Activated T-cell treated with anti-CD3 and anti-CD28 coated beads for 48 hours (primary cell): ENCODE measurements around the gene EIF3M.
"Not testable (repeated sequence)": the region's sequence is repeated elsewhere in the genome, so short reads cannot be mapped to it uniquely, and the experiment has no call there.

Source experiments
- DNase-seq: peaks from one replicate; pipeline ENCODE4 v3.0.0-alpha.2; 2020; ENCODE audit warnings: low read depth

EIF3M gene

GRCh38 chr11:32596114-32596513 lies 12.5 kb downstream of the EIF3M start:
- DNase-seq, result peak; percentile 37

GRCh38 chr11:32597921-32598320 lies 14.3 kb downstream of the EIF3M start:
- DNase-seq, result no peak

DNA sequence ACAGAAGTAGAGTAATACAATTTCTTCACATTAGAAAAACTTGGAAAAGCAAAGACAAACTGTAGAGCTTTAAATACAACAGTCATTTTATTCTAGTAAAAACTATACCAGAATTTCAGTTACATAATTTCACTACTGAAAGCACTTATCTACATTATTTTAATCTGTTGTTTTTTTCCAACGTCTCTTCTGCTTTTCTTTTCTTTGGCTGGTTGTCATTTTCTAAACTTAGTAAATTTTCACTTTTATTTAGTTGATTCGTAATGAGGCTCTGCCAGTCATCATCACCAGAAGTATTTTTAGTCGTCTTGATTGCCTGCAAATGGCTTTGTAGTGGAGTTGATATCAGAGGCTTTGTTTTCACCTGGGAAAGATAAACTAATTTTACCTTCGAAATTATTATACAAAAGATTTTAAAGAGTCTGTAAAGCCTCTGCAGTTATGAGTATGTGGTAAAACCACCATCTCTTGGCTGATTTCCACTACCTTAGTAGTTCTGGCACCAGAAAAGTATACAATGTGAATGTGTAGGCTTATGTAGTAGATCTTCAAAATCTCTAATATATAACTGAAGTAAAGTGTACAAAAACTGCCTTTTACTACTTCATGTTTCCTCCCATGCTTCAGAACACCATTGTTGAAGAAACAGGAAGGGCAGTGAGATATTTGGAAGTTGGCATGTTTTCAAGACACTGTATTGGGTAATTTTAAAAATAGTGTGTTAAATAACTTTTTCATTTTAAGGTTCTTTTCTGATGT lies 19.2 kb downstream of the EIF3M start:
- DNase-seq, result no peak

DNA sequence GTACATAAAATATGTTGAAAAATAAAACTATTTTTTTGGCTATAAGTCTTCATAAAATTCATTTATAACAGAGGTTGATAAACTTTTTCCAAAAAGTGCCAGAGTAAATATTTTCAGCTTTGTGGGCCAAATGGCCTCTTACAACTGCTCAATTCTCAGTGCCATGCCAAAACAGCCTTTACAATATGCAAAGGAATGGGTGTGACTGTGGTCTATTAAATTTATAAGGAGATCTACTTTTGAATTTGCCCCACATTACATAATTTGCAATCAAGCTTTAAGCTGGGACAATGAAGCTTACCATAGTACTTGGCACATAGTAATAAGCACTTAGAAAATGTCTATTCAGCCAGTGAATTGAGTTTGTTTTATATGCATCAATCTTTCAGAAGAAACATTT lies 22.6 kb downstream of the EIF3M start:
- no peak for DNase-seq

DNA sequence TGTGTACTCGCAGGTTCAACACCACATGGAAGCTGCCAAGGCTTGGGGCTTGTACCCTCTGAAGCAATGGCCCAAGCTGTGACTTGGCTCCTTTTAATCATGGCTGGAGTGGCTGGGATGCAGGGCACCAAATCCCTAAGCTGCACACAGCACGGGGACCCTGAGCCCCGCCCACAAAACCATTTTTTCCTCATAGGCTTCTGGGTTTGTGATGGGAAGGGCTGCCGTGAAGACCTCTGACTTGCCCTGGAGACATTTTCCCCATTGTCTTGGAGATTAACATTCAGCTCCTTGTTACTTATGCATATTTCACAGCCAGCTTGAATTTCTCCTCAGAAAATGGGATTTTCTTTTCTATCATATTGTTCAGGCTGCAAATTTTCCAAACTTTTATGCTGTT lies 25.2 kb downstream of the EIF3M start:
- not testable (repeated sequence) for DNase-seq

- no peak for DNase-seq
These were observed 27.2 kb downstream of the EIF3M start for GRCh38 chr11:32610797-32611352.

DNA sequence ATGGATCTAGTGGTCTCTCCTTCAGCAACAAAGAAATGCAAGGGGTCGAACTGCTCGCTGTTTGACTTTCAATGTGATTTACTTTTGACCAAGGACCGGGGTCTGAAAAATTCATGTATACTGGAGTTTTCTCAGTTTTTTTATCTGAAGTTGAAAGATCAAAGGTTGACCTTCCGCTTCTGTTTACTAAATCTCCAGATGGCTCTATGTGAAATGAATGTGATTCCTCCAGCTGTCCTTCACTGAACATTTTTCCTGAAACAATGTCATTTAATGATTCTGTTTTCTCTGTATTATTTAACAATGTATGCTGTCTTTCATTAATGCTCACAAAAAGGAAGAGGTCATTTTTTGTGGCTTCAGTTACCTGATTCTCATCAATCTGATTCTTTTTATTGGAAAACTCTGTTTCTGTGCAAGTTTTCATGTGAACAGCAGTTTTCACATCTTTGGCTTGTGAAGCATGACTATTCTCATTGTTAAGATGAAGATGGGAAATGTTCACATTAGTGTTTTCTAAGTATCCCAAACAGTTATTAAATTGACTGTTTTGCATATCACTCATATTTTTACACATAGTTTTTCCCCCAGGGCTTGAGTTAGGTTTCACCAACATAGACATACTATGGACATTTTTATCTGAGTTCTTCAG lies 30.0 kb downstream of the EIF3M start:
- DNase-seq, result no peak

GRCh38 chr11:32615422-32615821 lies 31.8 kb downstream of the EIF3M start:
- DNase-seq, result no peak

DNA sequence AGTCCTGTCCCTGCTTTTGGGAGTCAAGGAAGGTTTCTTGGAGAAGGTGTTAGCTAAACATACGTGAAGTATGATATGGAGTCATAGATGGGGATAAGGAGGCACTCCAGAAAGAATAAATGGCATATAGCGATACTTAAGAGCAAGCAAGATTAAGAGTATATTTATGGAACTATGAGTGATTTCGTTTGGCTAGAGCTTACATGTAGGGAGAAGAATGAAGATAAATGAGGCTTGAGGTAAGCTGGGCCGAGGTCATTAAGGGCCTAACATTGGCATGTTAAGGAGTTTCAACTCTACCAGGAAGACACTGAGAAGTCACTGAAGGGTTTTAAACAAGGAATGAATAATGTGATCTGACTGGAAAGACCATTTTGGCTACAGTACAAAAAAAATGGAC lies 33.3 kb downstream of the EIF3M start:
- no peak for DNase-seq

DNA sequence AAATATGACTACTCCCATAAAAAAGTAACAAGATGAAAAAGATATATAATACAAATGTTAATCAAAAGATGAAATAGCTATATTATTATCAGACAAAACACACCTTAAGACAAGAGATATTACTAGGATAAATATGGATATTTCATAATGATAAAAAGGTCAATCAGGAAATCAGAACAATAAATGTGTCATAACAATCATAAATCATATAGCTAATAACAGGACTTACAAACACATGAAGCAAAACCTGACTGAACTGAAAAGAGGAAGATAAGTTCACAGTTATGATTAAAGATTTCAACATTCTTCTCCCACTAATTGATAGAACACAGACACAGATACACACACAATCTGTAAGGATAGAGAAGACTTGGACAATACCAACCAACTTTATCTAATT lies 47.2 kb downstream of the EIF3M start:
- no peak for DNase-seq

GRCh38 chr11:32635819-32636218 lies 52.2 kb downstream of the EIF3M start:
- DNase-seq, result no peak

DNA sequence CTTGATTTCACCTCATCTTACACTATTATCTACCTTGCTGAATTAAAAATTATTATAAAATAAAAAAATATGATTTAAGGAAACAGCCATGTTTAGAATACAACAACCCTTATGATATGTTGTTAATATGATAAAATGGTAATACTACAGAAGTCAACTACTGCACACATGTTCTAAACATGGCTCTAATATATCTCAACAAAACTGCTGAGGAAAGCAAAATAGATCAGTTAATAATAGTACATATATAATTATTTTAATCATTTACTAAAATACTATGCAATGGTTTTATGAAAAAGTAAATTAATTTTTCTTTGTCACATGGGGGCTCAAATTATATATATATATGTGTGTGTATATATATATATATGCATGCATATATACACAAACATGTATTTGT lies 57.7 kb downstream of the EIF3M start:
- no peak for DNase-seq

DNA sequence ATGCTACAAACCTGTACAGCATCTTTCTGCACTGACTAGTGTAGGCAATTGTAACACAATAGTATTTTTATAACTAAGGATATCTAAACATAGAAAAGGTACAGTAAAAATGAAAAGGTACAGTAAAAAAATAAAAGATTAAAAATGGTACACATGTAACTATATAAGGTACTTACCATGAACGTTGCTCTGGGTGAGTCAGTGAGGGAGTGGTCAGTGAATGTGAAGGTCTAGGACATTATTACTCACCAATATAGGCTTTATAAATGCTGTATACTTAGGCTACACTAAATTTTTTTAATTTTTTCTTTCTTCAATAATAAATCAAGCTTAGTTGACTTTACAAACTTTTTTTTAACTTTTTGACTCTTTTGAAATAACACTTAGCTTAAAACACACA lies 59.9 kb downstream of the EIF3M start:
- no peak for DNase-seq
